Measurements from ENCODE around the gene PAK1.

- no peak for TF ChIP-seq CTCF (IDR thresholded peaks at IDR 0.05)
- no peak for TF ChIP-seq POLR2A (IDR thresholded peaks at IDR 0.05)
Measured at GRCh38 chr11:77444261-77444660, 29.6 kb downstream of the PAK1 start.
